Activated naive CD8-positive, alpha-beta T cell treated with anti-CD3 and anti-CD28 coated beads for 36 hours (primary cell): ENCODE measurements around the gene LCNL1. TPM values are rescaled to one million over a fixed set of nuclear protein-coding genes. Genes with fewer than 3 reads are reported as not detected.
"Not testable (repeated sequence)": the region's sequence is repeated elsewhere in the genome, so short reads cannot be mapped to it uniquely, and the experiment has no call there.

Experiments
- DNase-seq: peaks from one replicate; pipeline ENCODE4 v3.0.0; 2021
- H3K27ac Mint-ChIP-seq: one replicate; pipeline ENCODE4 v1.8.0; 2022; ENCODE audit warnings: mild to moderate bottlenecking, moderate library complexity, mixed read lengths
- H3K27me3 Mint-ChIP-seq: one replicate; pipeline ENCODE4 v1.8.0; 2022; ENCODE audit warnings: mild to moderate bottlenecking, mixed read lengths
- H3K36me3 Mint-ChIP-seq: one replicate; pipeline ENCODE4 v1.8.0; 2021; ENCODE audit warnings: mild to moderate bottlenecking, mixed read lengths
- H3K4me1 Mint-ChIP-seq: one replicate; pipeline ENCODE4 v1.8.0; 2021; ENCODE audit warnings: mixed read lengths
- H3K4me3 Mint-ChIP-seq: one replicate; pipeline ENCODE4 v1.8.0; 2022; ENCODE audit warnings: mild to moderate bottlenecking, moderate library complexity, mixed read lengths
- H3K9me3 Mint-ChIP-seq: one replicate; pipeline ENCODE4 v1.8.0; 2022; ENCODE audit warnings: mixed read lengths
- total RNA-seq, 2 experiments: library from RNA; stranded (reverse); gene quantifications; one replicate each; pipeline ENCODE4 v1.2.3, GENCODE V29; 2021

The LCNL1 gene
- total RNA-seq, 2 experiments from 2014 or later, result not detected

- DNase-seq, result no peak
- Mint-ChIP-seq H3K27me3 (no peaks in the 10 kb centered on the region), H3K4me3 (peak overlapping the region; percentile 10), H3K27ac (peak overlapping the region; percentile 34), H3K9me3 (no peaks in the 10 kb centered on the region), H3K36me3 (peaks cover 6% of the 10 kb centered on the region), H3K4me1 (peaks cover 42% of the 10 kb centered on the region)
Measured at GRCh38 chr9:136997830-136998234, 15.0 kb downstream of the LCNL1 start.

DNA sequence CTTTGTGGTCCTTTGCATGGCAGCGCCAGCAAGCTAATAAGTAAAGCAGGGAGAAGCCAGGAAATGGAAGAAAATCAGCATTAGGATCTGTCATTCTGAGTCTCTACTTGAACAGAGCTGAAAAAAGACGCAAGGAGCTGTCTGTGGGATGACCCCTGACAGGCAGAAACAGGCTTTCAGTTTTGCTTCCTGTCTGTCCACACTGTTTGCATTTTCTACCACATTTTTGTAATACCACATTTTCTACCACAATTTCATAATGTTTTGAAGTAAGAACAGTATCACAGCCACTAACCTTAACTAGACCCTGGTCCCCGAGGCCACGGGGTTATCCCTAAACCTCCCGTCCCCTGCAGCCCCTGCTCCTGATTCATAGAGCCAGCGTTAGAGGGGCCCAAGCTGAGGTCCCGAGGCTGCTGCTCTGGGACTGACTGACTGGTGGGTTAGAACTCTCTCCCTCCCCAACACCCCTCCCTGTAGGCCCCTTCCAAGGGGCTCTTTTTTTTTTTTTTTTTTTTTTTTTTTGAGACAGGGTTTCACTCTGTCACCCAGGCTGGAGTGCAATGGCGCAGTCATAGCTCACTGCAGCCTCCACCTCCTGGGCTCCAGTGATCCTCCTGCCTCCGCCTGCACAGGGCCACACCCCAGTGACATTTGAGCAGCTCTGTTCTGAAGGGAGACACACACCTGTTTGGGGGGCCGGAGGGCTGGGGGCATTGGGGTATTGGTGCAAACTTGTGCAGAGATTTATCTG lies 17.6 kb downstream of the LCNL1 start:
- Mint-ChIP-seq H3K27me3 (no peaks in the 10 kb centered on the region), H3K27ac (peak overlapping the region; percentile 51), H3K36me3 (peaks cover under 1% of the 10 kb centered on the region), H3K4me3 (no peak overlapping the region), H3K9me3 (no peaks in the 10 kb centered on the region), H3K4me1 (peaks cover 32% of the 10 kb centered on the region)
- DNase-seq, result peak; percentile 69

GRCh38 chr9:137001857-137002645 lies 19.3 kb downstream of the LCNL1 start:
- no peak overlapping the region for H3K4me3 Mint-ChIP-seq
- H3K9me3 Mint-ChIP-seq, result no peaks in the 10 kb centered on the region
- no peak overlapping the region for H3K27ac Mint-ChIP-seq
- H3K4me1 Mint-ChIP-seq, result peaks cover 34% of the 10 kb centered on the region
- DNase-seq, result no peak
- no peaks in the 10 kb centered on the region for H3K27me3 Mint-ChIP-seq
- no peaks in the 10 kb centered on the region for H3K36me3 Mint-ChIP-seq

DNA sequence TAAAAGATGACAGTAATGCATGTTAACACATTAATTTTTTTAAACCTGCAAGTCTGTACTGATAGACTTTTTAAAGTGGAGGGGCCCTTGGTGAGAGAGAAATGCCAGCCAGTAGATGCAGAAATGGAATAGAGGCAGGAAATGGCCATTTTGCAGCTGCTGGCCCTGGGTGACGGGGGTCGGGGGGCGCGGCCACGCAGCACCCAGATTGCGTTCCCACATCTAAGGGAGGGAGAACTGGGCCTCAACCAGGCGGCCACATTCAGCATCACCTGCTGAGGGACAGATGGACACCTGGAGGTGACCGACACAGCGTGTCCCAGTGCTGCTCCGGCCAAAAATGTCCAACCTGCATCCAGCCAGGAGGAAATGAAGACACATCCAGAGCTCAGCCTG lies 19.9 kb downstream of the LCNL1 start:
- H3K27me3 Mint-ChIP-seq, result no peaks in the 10 kb centered on the region
- H3K36me3 Mint-ChIP-seq, result no peaks in the 10 kb centered on the region
- peaks cover 32% of the 10 kb centered on the region for H3K4me1 Mint-ChIP-seq
- H3K9me3 Mint-ChIP-seq, result no peaks in the 10 kb centered on the region
- DNase-seq, result no peak
- H3K4me3 Mint-ChIP-seq, result no peak overlapping the region
- H3K27ac Mint-ChIP-seq, result no peak overlapping the region

- H3K4me3 Mint-ChIP-seq, H3K9me3 Mint-ChIP-seq, H3K36me3 Mint-ChIP-seq, DNase-seq, H3K27me3 Mint-ChIP-seq, H3K27ac Mint-ChIP-seq: not testable (repeated sequence)
- H3K4me1 Mint-ChIP-seq, result peaks cover 22% of the 10 kb centered on the region
Measured at GRCh38 chr9:137004285-137004684, 21.5 kb downstream of the LCNL1 start.

- Mint-ChIP-seq H3K27ac (no peak overlapping the region), H3K4me1 (peaks cover 9% of the 10 kb centered on the region), H3K36me3 (no peaks in the 10 kb centered on the region), H3K9me3 (no peaks in the 10 kb centered on the region), H3K27me3 (no peaks in the 10 kb centered on the region), H3K4me3 (no peak overlapping the region)
- DNase-seq, result no peak
Measured at GRCh38 chr9:137006116-137007003, 23.6 kb downstream of the LCNL1 start.

DNA sequence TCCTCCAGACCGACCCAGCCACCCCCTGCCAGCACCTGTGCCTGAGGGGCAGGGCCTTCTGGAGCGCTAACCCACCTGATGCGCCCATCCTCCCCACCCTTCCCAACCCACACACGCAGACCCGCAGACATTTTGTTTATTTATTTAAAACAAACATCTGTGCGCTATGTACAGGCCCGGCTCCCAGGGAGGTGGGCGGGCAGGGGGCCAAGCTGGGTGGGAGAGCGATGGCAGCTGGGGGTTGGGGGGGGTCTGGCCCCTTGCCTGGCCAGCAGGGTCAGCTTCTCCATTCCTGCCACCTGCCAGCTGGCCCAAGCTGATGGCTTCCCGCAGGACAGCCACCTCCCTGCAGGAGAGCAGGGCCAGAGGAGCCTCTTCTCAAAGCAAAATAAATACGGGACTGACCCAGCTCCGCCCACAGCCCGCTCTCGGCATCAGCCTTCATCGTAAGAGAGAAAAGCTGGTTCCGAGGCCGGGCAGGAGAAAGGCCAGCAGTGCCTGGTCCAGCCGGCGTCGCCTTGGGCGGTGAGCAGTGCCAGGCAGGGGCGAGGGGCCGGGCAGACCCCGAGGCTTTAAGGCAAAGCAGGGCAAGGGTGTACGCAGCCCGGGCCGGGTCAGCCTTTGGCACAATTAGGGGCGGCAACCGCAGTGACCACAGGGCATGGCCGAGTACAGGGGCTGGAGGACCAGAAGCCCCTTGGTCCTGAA lies 24.5 kb downstream of the LCNL1 start:
- H3K4me1 Mint-ChIP-seq, result peaks cover 9% of the 10 kb centered on the region
- DNase-seq, result no peak
- H3K27me3 Mint-ChIP-seq, result no peaks in the 10 kb centered on the region
- no peaks in the 10 kb centered on the region for H3K9me3 Mint-ChIP-seq
- H3K4me3 Mint-ChIP-seq, result no peak overlapping the region
- no peaks in the 10 kb centered on the region for H3K36me3 Mint-ChIP-seq
- H3K27ac Mint-ChIP-seq, result no peak overlapping the region

DNA sequence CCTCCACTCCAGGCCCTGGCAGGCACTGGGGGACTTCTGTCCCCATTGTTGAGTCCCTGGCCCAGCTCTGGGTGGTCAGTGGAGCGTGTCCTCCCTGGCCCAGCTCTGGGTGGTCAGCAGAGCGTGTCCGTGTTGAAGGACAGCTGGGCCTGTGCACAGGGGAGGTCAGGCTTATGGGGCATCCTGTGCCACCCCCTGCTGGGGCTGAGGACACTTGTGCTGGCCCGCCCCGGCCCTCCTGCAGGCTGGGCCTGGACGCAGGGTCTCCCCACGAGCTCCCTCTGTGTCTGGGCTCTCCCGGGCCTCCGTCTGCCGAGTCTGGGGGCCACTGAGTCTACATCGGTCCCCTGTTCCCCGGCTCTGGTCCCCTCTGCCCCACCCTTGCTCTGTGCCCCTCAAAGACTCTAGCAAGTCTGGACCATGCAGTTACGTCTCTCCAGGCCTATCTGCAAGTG lies 25.1 kb downstream of the LCNL1 start:
- peaks cover 9% of the 10 kb centered on the region for H3K4me1 Mint-ChIP-seq
- no peak for DNase-seq
- no peaks in the 10 kb centered on the region for H3K36me3 Mint-ChIP-seq
- no peaks in the 10 kb centered on the region for H3K27me3 Mint-ChIP-seq
- H3K4me3 Mint-ChIP-seq, result no peak overlapping the region
- no peak overlapping the region for H3K27ac Mint-ChIP-seq
- no peaks in the 10 kb centered on the region for H3K9me3 Mint-ChIP-seq

DNA sequence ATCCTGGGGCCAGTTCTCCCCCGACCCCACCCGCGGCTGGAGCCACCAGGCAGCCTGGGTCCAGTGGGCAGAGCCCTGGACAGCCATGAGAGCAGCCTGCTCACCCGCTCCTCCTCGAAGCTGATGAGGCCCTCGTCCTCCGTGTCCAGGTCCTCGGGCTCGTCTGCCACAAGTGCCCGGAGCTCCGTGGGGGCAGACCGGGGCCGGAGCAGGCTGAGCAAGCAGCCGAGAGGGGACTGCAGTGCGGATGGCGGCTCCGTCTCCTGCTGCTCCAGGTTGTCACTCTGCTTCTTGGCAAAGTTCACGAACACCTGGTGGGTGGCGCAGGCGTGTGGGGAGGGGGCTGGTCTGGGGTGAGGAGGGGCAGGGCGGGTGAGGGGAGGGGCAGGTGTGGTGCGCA lies 25.5 kb downstream of the LCNL1 start:
- Mint-ChIP-seq H3K4me3 (no peak overlapping the region), H3K9me3 (no peaks in the 10 kb centered on the region), H3K4me1 (peaks cover 9% of the 10 kb centered on the region), H3K36me3 (no peaks in the 10 kb centered on the region), H3K27me3 (no peaks in the 10 kb centered on the region), H3K27ac (no peak overlapping the region)
- DNase-seq, result no peak

- Mint-ChIP-seq H3K36me3 (no peaks in the 10 kb centered on the region), H3K9me3 (no peaks in the 10 kb centered on the region), H3K4me1 (peaks cover 9% of the 10 kb centered on the region), H3K27ac (no peak overlapping the region), H3K4me3 (no peak overlapping the region), H3K27me3 (no peaks in the 10 kb centered on the region)
- DNase-seq, result no peak
Measured at GRCh38 chr9:137009217-137009616, 26.4 kb downstream of the LCNL1 start.

- Mint-ChIP-seq H3K27ac (no peak overlapping the region), H3K9me3 (no peaks in the 10 kb centered on the region), H3K4me3 (no peak overlapping the region), H3K36me3 (no peaks in the 10 kb centered on the region), H3K27me3 (no peaks in the 10 kb centered on the region), H3K4me1 (peaks cover 9% of the 10 kb centered on the region)
- no peak for DNase-seq
Measured at GRCh38 chr9:137009938-137010732, 27.3 kb downstream of the LCNL1 start.

GRCh38 chr9:137011156-137011555 lies 28.4 kb downstream of the LCNL1 start:
- no peak overlapping the region for H3K27ac Mint-ChIP-seq
- H3K4me3 Mint-ChIP-seq, result no peak overlapping the region
- H3K27me3 Mint-ChIP-seq, result no peaks in the 10 kb centered on the region
- no peaks in the 10 kb centered on the region for H3K9me3 Mint-ChIP-seq
- peaks cover 4% of the 10 kb centered on the region for H3K4me1 Mint-ChIP-seq
- no peaks in the 10 kb centered on the region for H3K36me3 Mint-ChIP-seq
- no peak for DNase-seq

DNA sequence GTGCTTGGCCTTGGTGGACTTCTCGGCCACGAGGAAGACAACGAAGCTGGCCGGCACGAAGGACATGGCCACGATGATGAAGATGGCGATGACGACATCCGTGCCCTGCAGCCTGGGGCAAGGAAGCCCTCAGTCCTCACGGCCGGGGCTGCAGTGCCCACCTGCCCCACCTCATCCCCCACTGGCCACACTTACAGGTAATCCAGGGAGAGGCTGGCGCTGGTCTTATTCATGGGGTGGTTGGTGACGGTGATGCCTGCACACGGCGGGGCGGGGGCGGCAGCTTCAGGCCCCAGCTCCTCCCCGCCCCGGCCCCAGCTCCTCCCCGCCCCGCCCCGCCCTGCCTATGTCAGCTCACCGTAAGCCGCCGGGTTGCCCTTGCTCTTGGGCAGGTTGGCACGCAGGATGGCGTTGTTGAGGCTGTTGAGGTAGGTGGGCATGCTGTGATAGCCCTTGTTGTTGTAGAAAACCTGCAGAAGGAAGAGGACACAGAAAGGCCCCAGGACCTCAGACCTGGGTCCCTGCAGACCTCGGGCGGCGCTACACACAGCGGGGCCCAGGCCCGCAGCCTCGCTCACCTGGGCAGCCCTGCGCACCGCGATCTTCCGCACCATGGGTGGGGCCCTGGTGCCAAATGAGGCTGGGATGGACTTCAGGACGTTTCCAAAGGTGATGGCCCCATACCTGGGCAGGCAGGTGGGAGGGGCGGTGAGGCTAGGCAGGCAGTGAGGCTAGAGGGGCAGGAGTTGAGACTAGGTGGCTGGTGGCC lies 29.3 kb downstream of the LCNL1 start:
- Mint-ChIP-seq H3K4me3 (no peak overlapping the region), H3K9me3 (no peaks in the 10 kb centered on the region), H3K27ac (no peak overlapping the region), H3K36me3 (no peaks in the 10 kb centered on the region), H3K27me3 (no peaks in the 10 kb centered on the region), H3K4me1 (no peaks in the 10 kb centered on the region)
- no peak for DNase-seq
